ENCODE measurements around the gene SMIM21.

DNA sequence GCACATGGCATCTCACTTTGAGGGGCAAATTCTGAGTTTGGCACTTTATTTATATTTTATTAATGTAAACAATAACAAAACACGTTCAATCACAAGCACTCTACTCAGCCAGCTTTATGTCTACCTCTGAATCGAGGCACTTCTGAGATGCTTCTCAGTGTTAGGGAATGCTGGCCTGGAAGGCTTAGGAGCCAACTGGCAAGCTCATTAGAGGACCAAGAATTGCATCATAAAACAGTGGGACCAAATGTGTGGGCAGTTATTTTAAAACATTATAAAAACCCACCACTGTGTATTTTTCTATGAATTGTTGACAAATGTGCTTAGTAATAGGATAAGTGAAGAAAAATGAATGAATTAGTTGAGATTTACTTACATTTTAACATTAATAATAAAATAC is 46.8 kb upstream of the SMIM21 start:
- TF ChIP-seq, protein P1, sequence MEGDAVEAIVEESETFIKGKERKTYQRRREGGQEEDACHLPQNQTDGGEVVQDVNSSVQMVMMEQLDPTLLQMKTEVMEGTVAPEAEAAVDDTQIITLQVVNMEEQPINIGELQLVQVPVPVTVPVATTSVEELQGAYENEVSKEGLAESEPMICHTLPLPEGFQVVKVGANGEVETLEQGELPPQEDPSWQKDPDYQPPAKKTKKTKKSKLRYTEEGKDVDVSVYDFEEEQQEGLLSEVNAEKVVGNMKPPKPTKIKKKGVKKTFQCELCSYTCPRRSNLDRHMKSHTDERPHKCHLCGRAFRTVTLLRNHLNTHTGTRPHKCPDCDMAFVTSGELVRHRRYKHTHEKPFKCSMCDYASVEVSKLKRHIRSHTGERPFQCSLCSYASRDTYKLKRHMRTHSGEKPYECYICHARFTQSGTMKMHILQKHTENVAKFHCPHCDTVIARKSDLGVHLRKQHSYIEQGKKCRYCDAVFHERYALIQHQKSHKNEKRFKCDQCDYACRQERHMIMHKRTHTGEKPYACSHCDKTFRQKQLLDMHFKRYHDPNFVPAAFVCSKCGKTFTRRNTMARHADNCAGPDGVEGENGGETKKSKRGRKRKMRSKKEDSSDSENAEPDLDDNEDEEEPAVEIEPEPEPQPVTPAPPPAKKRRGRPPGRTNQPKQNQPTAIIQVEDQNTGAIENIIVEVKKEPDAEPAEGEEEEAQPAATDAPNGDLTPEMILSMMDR (IDR thresholded peaks at IDR 0.05) = no peak
- no peak for TF ChIP-seq POLR2A (IDR thresholded peaks at IDR 0.05)
